Activated CD8-positive, alpha-beta memory T cell treated with anti-CD3 and anti-CD28 coated beads, Interleukin-2, amount 50 U/mL, for 1 hour (primary cell): ENCODE measurements around the gene DPP8.
"Not testable (repeated sequence)": the region's sequence is repeated elsewhere in the genome, so short reads cannot be mapped to it uniquely, and the experiment has no call there.

Experiments
- DNase-seq: peaks from one replicate; pipeline ENCODE4 v3.0.0-alpha.2; 2020; ENCODE audit errors: extremely low read depth

DPP8 gene

GRCh38 chr15:65516997-65517865 is at the start of gene DPP8:
Gene DPP8, minus strand, starts transcription at chr15:65517689. Its CDS starts 5,136 bp downstream, at chr15:65512553.
- DNase-seq: peak; percentile 74

GRCh38 chr15:65561934-65562333 is 44.4 kb upstream of the DPP8 start:
- DNase-seq: no peak

GRCh38 chr15:65559941-65560340 is 42.5 kb upstream of the DPP8 start:
- no peak for DNase-seq

- DNase-seq: no peak
These were observed 41.7 kb upstream of the DPP8 start for GRCh38 chr15:65558997-65559760.

- DNase-seq: no peak
These were observed 40.8 kb upstream of the DPP8 start for GRCh38 chr15:65558336-65558735.

GRCh38 chr15:65556622-65557021 is 39.1 kb upstream of the DPP8 start:
- DNase-seq: no peak

GRCh38 chr15:65553691-65554090 is 36.2 kb upstream of the DPP8 start:
- DNase-seq: no peak

- DNase-seq: not testable (repeated sequence)
These were observed 35.4 kb upstream of the DPP8 start for GRCh38 chr15:65552851-65553250.

GRCh38 chr15:65551183-65551582 is 33.7 kb upstream of the DPP8 start:
- no peak for DNase-seq

- no peak for DNase-seq
These were observed 33.2 kb upstream of the DPP8 start for GRCh38 chr15:65550681-65551098.

- DNase-seq: not testable (repeated sequence)
These were observed 31.8 kb upstream of the DPP8 start for GRCh38 chr15:65549288-65549687.

- DNase-seq: no peak
These were observed 30.4 kb upstream of the DPP8 start for GRCh38 chr15:65547841-65548240.

- no peak for DNase-seq
These were observed 23.8 kb upstream of the DPP8 start for GRCh38 chr15:65541231-65541820.

GRCh38 chr15:65540314-65540713 is 22.8 kb upstream of the DPP8 start:
- no peak for DNase-seq

- DNase-seq: no peak
These were observed 17.7 kb upstream of the DPP8 start for GRCh38 chr15:65535192-65535591.

- no peak for DNase-seq
These were observed 15.7 kb upstream of the DPP8 start for GRCh38 chr15:65533057-65533756.

GRCh38 chr15:65532738-65533051 is 15.2 kb upstream of the DPP8 start:
- no peak for DNase-seq

- peak; percentile 56 for DNase-seq
These were observed 13.0 kb upstream of the DPP8 start, which contains the start of gene HACD3 for GRCh38 chr15:65530318-65531111. Gene HACD3, plus strand, starts transcription at chr15:65530463. Its CDS starts 169 bp downstream, at chr15:65530632.

- no peak for DNase-seq
These were observed 12.4 kb upstream of the DPP8 start for GRCh38 chr15:65529762-65530317.

GRCh38 chr15:65528461-65529060 is 11.1 kb upstream of the DPP8 start:
- no peak for DNase-seq
